Measurements from ENCODE around the gene COMMD6.

Gene COMMD6

GRCh38 chr13:75481176-75482069, 56.2 kb downstream of the COMMD6 start:
- ChIA-PET CTCF (interaction anchor here (0.7 to 7.1 kb wide), 42 partner anchors 9 to 567 kb away, joined by 3 to 59 read pairs (median 5); partner anchors contain the start of gene UCHL3), POLR2A (no interaction called here)
- DNase-seq (ENCODE audit: extremely low spot score) = peak; percentile 29
- TF ChIP-seq, protein P1, sequence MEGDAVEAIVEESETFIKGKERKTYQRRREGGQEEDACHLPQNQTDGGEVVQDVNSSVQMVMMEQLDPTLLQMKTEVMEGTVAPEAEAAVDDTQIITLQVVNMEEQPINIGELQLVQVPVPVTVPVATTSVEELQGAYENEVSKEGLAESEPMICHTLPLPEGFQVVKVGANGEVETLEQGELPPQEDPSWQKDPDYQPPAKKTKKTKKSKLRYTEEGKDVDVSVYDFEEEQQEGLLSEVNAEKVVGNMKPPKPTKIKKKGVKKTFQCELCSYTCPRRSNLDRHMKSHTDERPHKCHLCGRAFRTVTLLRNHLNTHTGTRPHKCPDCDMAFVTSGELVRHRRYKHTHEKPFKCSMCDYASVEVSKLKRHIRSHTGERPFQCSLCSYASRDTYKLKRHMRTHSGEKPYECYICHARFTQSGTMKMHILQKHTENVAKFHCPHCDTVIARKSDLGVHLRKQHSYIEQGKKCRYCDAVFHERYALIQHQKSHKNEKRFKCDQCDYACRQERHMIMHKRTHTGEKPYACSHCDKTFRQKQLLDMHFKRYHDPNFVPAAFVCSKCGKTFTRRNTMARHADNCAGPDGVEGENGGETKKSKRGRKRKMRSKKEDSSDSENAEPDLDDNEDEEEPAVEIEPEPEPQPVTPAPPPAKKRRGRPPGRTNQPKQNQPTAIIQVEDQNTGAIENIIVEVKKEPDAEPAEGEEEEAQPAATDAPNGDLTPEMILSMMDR (IDR thresholded peaks at IDR 0.05; ENCODE audit: control extremely low read depth, extremely low read depth, low read depth, missing control alignments) = no peak

GRCh38 chr13:75480671-75481175, 56.9 kb downstream of the COMMD6 start:
- TF ChIP-seq, protein P1 (IDR thresholded peaks at IDR 0.05; ENCODE audit: control extremely low read depth, extremely low read depth, low read depth, missing control alignments) = no peak
- peak; percentile 50 for DNase-seq (ENCODE audit: extremely low spot score)
- POLR2A ChIA-PET = no interaction called here
- CTCF ChIA-PET = interaction anchor here (2.8 to 7.1 kb wide), 2 partner anchors 11 to 108 kb away, joined by 17 to 59 read pairs; no protein-coding TSS in a partner anchor

DNA sequence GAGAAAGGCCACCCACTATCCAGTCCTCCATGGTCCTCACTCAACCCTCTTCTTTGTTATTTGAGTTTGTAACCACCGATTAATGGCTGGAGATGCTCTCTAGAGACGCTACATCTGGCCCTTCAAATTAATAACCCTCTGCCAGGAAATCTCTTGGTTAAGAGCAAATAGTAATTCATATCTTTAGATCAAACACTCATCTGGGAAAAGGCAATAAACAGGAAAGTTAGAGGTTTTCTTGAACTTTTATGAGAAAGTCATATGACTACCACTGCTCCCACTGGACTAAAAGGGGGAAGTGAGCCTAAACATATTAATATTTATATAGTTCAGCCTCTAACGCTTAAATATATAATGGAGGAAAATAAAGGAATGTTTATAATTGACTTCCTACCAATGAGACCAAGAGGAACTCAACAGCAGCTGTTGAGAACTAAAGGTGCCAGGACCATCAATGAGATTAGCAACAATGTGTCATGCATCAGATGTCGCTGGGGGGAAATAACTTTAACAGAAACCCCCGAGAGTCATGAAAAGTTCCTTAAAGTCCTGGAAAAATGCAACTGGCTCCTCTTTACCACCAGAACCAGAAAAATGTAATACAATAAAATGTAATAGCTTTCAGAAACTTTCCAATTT, 58.4 kb downstream of the COMMD6 start:
- DNase-seq (ENCODE audit: extremely low spot score) = no peak
- ChIA-PET CTCF (interaction anchor here (0.9 to 1.2 kb wide), 3 partner anchors 9 to 103 kb away, joined by 3 to 5 read pairs (median 4); partner anchors contain the start of gene UCHL3), POLR2A (no interaction called here)
- TF ChIP-seq, protein P1 (IDR thresholded peaks at IDR 0.05; ENCODE audit: control extremely low read depth, extremely low read depth, low read depth, missing control alignments) = no peak

DNA sequence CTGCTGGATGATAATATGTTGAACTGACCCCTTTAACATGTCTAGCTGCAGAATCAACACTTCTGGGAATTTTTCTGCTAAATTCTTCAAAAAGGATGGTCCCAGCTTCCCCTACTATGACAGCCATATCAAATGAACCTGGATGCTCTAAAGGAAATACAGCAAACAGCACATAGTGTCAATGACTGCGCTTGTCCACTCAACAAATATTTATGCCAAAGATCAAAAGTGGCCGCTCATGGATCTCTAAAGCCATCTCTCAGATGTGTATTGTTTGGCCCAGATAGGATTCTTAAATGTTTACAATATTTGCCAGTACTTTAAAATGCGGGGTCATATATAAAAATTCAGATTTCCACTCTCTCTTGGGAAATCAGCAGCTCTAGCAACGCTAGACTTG, 59.0 kb downstream of the COMMD6 start:
- DNase-seq (ENCODE audit: extremely low spot score) = no peak
- POLR2A ChIA-PET = no interaction called here
- TF ChIP-seq, protein P1 (IDR thresholded peaks at IDR 0.05; ENCODE audit: control extremely low read depth, extremely low read depth, low read depth, missing control alignments) = no peak
- CTCF ChIA-PET = interaction anchor here (0.9 to 1.2 kb wide), 2 partner anchors 9 to 71 kb away, joined by 3 to 5 read pairs; partner anchors contain the start of gene UCHL3
